ENCODE data around the gene ZXDC.

The ZXDC gene

DNA sequence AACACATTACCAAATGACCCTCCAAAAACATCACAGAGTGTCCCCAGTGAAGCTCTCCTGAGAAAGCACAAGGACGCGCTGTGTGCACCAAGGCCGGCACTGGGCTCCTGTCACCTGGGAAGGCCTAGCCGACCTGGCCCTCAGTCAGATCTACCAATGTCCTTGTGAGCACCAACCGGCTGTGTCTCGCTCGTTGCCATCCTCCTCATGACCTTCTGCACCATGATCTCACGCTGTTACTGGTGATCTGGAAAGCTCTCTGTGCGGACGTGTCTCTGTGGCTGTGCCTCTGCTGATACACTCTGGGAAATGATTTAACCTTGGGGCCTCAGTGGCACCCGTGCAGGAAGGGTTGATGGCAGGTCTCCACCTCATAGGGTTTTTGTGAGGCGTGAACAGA, 24.2 kb downstream of the ZXDC start:
- Histone ChIP-seq H3K79me2 (ENCODE audit: insufficient read depth, low read length) (peaks cover 31% of the 10 kb centered on the region), H2AFZ (ENCODE audit: low read length) (no peak overlapping the region), H3K36me3 (ENCODE audit: insufficient read depth, low read length) (peaks cover 76% of the 10 kb centered on the region), H3F3A (ENCODE audit: low read depth) (no peaks in the 10 kb centered on the region), H3K9me2 (replicated peaks; ENCODE audit: low read depth, low read length) (no peaks in the 10 kb centered on the region), H3K4me3 (ENCODE audit: low read length, poor library complexity, severe bottlenecking) (no peak overlapping the region), H3K4me2 (ENCODE audit: low read depth, low read length, poor library complexity, severe bottlenecking) (no peak overlapping the region), H4K20me1 (ENCODE audit: insufficient read depth, low read length, poor library complexity, severe bottlenecking) (peaks cover 16% of the 10 kb centered on the region), H3K9ac (ENCODE audit: low read depth, low read length, poor library complexity, severe bottlenecking) (no peak overlapping the region), H3K9me3 (ENCODE audit: insufficient read depth, low read depth, low read length) (no peaks in the 10 kb centered on the region), H3K4me1 (ENCODE audit: insufficient read depth, low read length, poor library complexity, severe bottlenecking) (no peaks in the 10 kb centered on the region), H3K27me3 (ENCODE audit: insufficient read depth, low read length, poor library complexity, severe bottlenecking) (no peaks in the 10 kb centered on the region)
- no peak for TF ChIP-seq EZH2phosphoT487 (IDR thresholded peaks at IDR 0.05; ENCODE audit: borderline replicate concordance)
- TF ChIP-seq, protein P1, sequence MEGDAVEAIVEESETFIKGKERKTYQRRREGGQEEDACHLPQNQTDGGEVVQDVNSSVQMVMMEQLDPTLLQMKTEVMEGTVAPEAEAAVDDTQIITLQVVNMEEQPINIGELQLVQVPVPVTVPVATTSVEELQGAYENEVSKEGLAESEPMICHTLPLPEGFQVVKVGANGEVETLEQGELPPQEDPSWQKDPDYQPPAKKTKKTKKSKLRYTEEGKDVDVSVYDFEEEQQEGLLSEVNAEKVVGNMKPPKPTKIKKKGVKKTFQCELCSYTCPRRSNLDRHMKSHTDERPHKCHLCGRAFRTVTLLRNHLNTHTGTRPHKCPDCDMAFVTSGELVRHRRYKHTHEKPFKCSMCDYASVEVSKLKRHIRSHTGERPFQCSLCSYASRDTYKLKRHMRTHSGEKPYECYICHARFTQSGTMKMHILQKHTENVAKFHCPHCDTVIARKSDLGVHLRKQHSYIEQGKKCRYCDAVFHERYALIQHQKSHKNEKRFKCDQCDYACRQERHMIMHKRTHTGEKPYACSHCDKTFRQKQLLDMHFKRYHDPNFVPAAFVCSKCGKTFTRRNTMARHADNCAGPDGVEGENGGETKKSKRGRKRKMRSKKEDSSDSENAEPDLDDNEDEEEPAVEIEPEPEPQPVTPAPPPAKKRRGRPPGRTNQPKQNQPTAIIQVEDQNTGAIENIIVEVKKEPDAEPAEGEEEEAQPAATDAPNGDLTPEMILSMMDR (conservative IDR thresholded peaks at IDR 0.05; ENCODE audit: low read length): no peak

DNA sequence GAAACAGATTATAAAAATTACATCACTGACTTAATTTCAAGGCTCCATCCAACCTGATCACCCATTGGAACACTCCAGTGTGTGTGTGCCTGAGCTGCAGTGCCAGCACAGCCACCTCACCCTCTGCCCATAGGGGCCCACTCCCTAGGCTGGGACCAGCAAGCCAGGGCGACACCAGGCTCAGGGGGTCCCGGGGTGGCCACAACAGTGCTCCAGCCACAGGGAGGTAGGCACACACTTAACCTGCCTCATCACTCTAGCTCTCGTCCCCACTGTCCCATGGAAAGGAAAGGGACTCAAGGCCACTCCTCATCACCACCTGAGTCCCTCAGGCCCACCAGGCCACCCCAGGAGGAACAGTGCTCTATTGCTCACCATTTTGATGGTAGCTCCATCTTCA, 24.9 kb downstream of the ZXDC start:
- Histone ChIP-seq H3K4me2 (ENCODE audit: low read depth, low read length, poor library complexity, severe bottlenecking) (no peak overlapping the region), H3K9ac (ENCODE audit: low read depth, low read length, poor library complexity, severe bottlenecking) (no peak overlapping the region), H3K4me3 (ENCODE audit: low read length, poor library complexity, severe bottlenecking) (no peak overlapping the region), H2AFZ (ENCODE audit: low read length) (no peak overlapping the region), H4K20me1 (ENCODE audit: insufficient read depth, low read length, poor library complexity, severe bottlenecking) (peaks cover 9% of the 10 kb centered on the region), H3K4me1 (ENCODE audit: insufficient read depth, low read length, poor library complexity, severe bottlenecking) (no peaks in the 10 kb centered on the region), H3K79me2 (ENCODE audit: insufficient read depth, low read length) (peaks cover 24% of the 10 kb centered on the region), H3F3A (ENCODE audit: low read depth) (no peaks in the 10 kb centered on the region), H3K9me3 (ENCODE audit: insufficient read depth, low read depth, low read length) (no peaks in the 10 kb centered on the region), H3K36me3 (ENCODE audit: insufficient read depth, low read length) (peaks cover 68% of the 10 kb centered on the region), H3K27me3 (ENCODE audit: insufficient read depth, low read length, poor library complexity, severe bottlenecking) (no peaks in the 10 kb centered on the region), H3K9me2 (replicated peaks; ENCODE audit: low read depth, low read length) (no peaks in the 10 kb centered on the region)
- no peak for TF ChIP-seq EZH2phosphoT487 (IDR thresholded peaks at IDR 0.05; ENCODE audit: borderline replicate concordance)
- TF ChIP-seq, protein P1 (conservative IDR thresholded peaks at IDR 0.05; ENCODE audit: low read length): no peak

DNA sequence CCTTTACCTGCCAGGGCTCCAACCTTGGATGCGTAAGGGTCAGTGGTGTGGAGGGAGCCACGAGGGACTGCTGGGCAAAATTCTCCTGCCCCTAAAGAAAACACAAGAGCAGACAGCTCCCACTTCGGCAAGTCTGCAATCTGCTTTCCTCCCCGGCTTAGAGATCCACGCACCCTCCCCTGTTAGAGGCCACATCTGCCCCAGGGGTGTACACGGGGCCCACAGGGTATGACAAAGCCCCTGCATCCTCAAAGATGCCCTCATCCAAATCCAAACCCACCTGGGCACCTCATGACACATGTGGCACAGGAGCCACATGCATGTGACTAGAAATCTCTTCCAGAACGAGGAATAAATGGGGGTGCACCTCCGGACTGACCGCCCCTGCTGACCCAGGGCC, 25.5 kb downstream of the ZXDC start:
- TF ChIP-seq EZH2phosphoT487 (IDR thresholded peaks at IDR 0.05; ENCODE audit: borderline replicate concordance): no peak
- TF ChIP-seq, protein P1 (conservative IDR thresholded peaks at IDR 0.05; ENCODE audit: low read length): no peak
- Histone ChIP-seq H3K9me2 (replicated peaks; ENCODE audit: low read depth, low read length) (no peaks in the 10 kb centered on the region), H4K20me1 (ENCODE audit: insufficient read depth, low read length, poor library complexity, severe bottlenecking) (peaks cover 7% of the 10 kb centered on the region), H3F3A (ENCODE audit: low read depth) (no peaks in the 10 kb centered on the region), H3K36me3 (ENCODE audit: insufficient read depth, low read length) (peaks cover 66% of the 10 kb centered on the region), H3K9ac (ENCODE audit: low read depth, low read length, poor library complexity, severe bottlenecking) (no peak overlapping the region), H3K27me3 (ENCODE audit: insufficient read depth, low read length, poor library complexity, severe bottlenecking) (no peaks in the 10 kb centered on the region), H3K4me2 (ENCODE audit: low read depth, low read length, poor library complexity, severe bottlenecking) (no peak overlapping the region), H2AFZ (ENCODE audit: low read length) (no peak overlapping the region), H3K4me1 (ENCODE audit: insufficient read depth, low read length, poor library complexity, severe bottlenecking) (no peaks in the 10 kb centered on the region), H3K9me3 (ENCODE audit: insufficient read depth, low read depth, low read length) (no peaks in the 10 kb centered on the region), H3K4me3 (ENCODE audit: low read length, poor library complexity, severe bottlenecking) (no peak overlapping the region), H3K79me2 (ENCODE audit: insufficient read depth, low read length) (peaks cover 21% of the 10 kb centered on the region)

All from Loucy (cell line).